ENCODE data around the gene PCYOX1L. TPM values are rescaled to one million over a fixed set of nuclear protein-coding genes. Genes with fewer than 3 reads are reported as not detected.
A peak's percentile ranks its signal among the peaks of the same experiment; 100 is the strongest.

The PCYOX1L gene
- total and polyA plus RNA-seq, 9 of the 15 experiments (the other 6 are each of a cell fraction or from before 2014, with no cell fraction given), result 2.3 to 17.9 (median 6.0) TPM

DNA sequence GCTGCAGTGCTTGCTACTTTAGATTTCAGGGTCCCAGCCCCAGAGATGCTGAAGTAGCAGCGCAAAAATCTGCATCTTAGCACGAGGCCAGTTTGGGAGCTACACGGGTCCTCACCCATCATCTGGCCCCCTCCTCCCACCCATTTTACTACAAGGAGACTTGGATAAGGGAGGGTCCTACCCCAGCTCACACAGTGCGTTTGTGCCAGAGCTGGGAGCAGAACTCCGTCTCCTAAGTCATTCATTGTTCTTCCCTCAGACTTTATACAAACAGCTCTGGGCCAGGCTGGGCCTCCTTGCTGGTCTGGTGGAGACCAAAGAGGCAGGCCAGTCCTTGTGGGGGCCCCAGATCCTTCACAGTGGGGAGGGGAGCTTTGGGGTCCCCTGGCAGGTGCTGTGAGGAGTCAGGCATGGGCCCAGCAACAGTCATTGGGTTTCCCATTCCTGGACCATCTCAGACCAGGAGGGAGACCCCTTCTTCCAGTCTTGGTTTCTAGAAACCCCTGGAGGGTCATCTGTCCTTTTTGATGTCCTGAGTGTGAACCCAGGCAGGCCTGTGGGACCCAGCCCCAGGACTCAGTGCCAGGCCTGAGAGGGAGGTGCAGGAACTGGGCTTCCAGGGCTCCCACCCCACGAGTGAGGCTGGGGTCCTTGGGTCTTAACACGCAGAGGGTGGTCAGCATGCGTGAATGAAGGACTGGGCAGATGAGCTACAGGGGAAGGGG, 23.6 kb downstream of the PCYOX1L start:
- FAIRE-seq (no peak), ATAC-seq (peak; percentile 30; the same call in 2 of the 3 replicates), DNase-seq (ENCODE audit: extremely low read depth in 1 of 4, low spot score in 3 of 4) (no peak)
- H3K4me3 ChIP-seq, result no peak overlapping the region
- H3K9me1 ChIP-seq (ENCODE audit: control insufficient read depth, insufficient read depth, low read length), result no peaks in the 10 kb centered on the region
- no peaks in the 10 kb centered on the region for H4K20me1 ChIP-seq (replicated peaks; ENCODE audit: control insufficient read depth, insufficient read depth, low read length)
- peak overlapping the region; percentile 78; the same call in 1 of the 2 replicates for H2AFZ ChIP-seq (ENCODE audit: low read depth, low read length)
- H3K27me3 ChIP-seq (ENCODE audit: control insufficient read depth in 2 of 2, insufficient read depth in 2 of 2, low read length in 2 of 2), result no peaks in the 10 kb centered on the region
- intact Hi-C loops (cut with micrococcal nuclease), result loop anchor here (5.0 kb wide), 1 partner anchor 236 kb away; no protein-coding TSS in a partner anchor
- no TSS peak for BruUV-seq (replicated peaks)
- no peaks in the 10 kb centered on the region for H3K36me3 ChIP-seq (ENCODE audit: control insufficient read depth, insufficient read depth, low read length)
- no peak overlapping the region for H3K4me2 ChIP-seq (ENCODE audit: insufficient read depth, low read length)
- ChIA-PET POLR2A (interaction anchor here (0.6 to 1.1 kb wide), 4 partner anchors 10 to 85 kb away, joined by 3 to 4 read pairs (median 3); no protein-coding TSS in a partner anchor), CTCF (ENCODE audit: low intra/inter-chr PET ratio) (interaction anchor here (0.6 to 2.5 kb wide), 6 partner anchors 9 to 184 kb away, joined by 3 to 20 read pairs (median 5); no protein-coding TSS in a partner anchor)
- H3K9ac ChIP-seq (ENCODE audit: insufficient read depth in 1 of 2, low read depth in 2 of 2, low read length in 2 of 2), result peak overlapping the region in 1 of 2 experiments; percentile 70; a peak in 2 of 4 replicates
- in situ Hi-C loops (cut with MboI), result no loop called here
- no peaks in the 10 kb centered on the region for H3K79me2 ChIP-seq (ENCODE audit: control insufficient read depth, insufficient read depth, low read length)
- H3K27ac ChIP-seq (ENCODE audit: extremely low read depth, low read depth, low read length), result no peak overlapping the region
- TF ChIP-seq, protein P1, sequence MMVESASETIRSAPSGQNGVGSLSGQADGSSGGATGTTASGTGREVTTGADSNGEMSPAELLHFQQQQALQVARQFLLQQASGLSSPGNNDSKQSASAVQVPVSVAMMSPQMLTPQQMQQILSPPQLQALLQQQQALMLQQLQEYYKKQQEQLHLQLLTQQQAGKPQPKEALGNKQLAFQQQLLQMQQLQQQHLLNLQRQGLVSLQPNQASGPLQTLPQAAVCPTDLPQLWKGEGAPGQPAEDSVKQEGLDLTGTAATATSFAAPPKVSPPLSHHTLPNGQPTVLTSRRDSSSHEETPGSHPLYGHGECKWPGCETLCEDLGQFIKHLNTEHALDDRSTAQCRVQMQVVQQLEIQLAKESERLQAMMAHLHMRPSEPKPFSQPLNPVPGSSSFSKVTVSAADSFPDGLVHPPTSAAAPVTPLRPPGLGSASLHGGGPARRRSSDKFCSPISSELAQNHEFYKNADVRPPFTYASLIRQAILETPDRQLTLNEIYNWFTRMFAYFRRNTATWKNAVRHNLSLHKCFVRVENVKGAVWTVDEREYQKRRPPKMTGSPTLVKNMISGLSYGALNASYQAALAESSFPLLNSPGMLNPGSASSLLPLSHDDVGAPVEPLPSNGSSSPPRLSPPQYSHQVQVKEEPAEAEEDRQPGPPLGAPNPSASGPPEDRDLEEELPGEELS (CRISPR knock-in tag; IDR thresholded peaks at IDR 0.05; ENCODE audit: borderline replicate concordance), result 0 out of 2 replicates have a peak, but pooled peaks have one; percentile 40
- TF ChIP-seq NR0B1 (IDR thresholded peaks at IDR 0.05; ENCODE audit: partially characterized antibody) (no peak), ARNT (IDR thresholded peaks at IDR 0.05) (no peak), ZNF384 (IDR thresholded peaks at IDR 0.05; ENCODE audit: low read depth, low read length) (no peak), YBX1 (IDR thresholded peaks at IDR 0.05) (no peak), SMAD2 (IDR thresholded peaks at IDR 0.05; ENCODE audit: low read depth, low read length) (no peak), CREB5 (CRISPR knock-in tag; IDR thresholded peaks at IDR 0.05) (no peak), POU5F1 (IDR thresholded peaks at IDR 0.05; ENCODE audit: borderline replicate concordance, low read depth, low read length, partially characterized antibody) (no peak), TEAD2 (tag; IDR thresholded peaks at IDR 0.05) (no peak), GABPB1 (CRISPR knock-in tag; IDR thresholded peaks at IDR 0.05) (0 out of 2 replicates have a peak, but pooled peaks have one; percentile 31), VEZF1 (CRISPR knock-in tag; IDR thresholded peaks at IDR 0.05) (no peak)
- WGBS (ENCODE audit: insufficient coverage, low coverage, missing lambda C conversion rate), result 33% methylated on average over 8 of the region's 8 CpGs
- H3K4me1 ChIP-seq (replicated peaks in 1 of 2; ENCODE audit: control insufficient read depth in 2 of 2, insufficient read depth in 2 of 2, low read length in 2 of 2), result peaks cover 3 to 25% of the 10 kb centered on the region in 2 experiments; a peak in 3 of 5 replicates
- no peaks in the 10 kb centered on the region for H3K9me3 ChIP-seq (replicated peaks; ENCODE audit: control insufficient read depth, insufficient read depth, low read depth, low read length)

All from K562 (cell line).